WERI-Rb-1 (cell line): ENCODE measurements around the gene CEP290.

ENCODE experiments used
- DNase-seq: peaks from one replicate; pipeline ENCODE4 v3.0.0-alpha.2; 2020
- H3K27ac ChIP-seq: fragments of 250-450 bp; sonication (Bioruptor Pico); 2 replicates; pipeline ENCODE4 v1.5.1; 2020; ENCODE audit warnings: mild to moderate bottlenecking, moderate library complexity
- H3K27me3 ChIP-seq: fragments of 250-450 bp; sonication (Bioruptor Pico); 2 replicates; pipeline ENCODE4 v1.5.1; 2021; ENCODE audit warnings: mild to moderate bottlenecking, low read depth, moderate library complexity; ENCODE audit not compliant: insufficient read depth, severe bottlenecking
- H3K36me3 ChIP-seq: fragments of 250-450 bp; sonication (Bioruptor Pico); 2 replicates; pipeline ENCODE4 v1.5.1; 2020; ENCODE audit warnings: mild to moderate bottlenecking, moderate library complexity
- H3K4me3 ChIP-seq: 2 replicates; pipeline ENCODE4 v1.5.1; 2011; ENCODE audit warnings: low read depth, mild to moderate bottlenecking, control low read depth, low read length
- H3K9me3 ChIP-seq: fragments of 250-450 bp; sonication (Bioruptor Pico); 2 replicates; pipeline ENCODE4 v1.5.1; 2021; ENCODE audit warnings: mild to moderate bottlenecking, moderate library complexity; ENCODE audit not compliant: severe bottlenecking
- CTCF ChIP-seq: IDR thresholded peaks from 2 replicates; pipeline ENCODE4 v1.5.1; 2011; ENCODE audit warnings: low read depth, mild to moderate bottlenecking, control low read depth, inconsistent platforms, low read length

CEP290 gene

GRCh38 chr12:88167384-88167783 is 25.5 kb upstream of the CEP290 start:
- Histone ChIP-seq H3K27me3 (no peaks in the 10 kb centered on the region), H3K4me3 (no peak overlapping the region), H3K36me3 (peaks cover 6% of the 10 kb centered on the region), H3K27ac (no peak overlapping the region), H3K9me3 (no peaks in the 10 kb centered on the region)
- no peak for DNase-seq
- no peak for TF ChIP-seq CTCF

GRCh38 chr12:88166179-88166578 is 24.3 kb upstream of the CEP290 start:
- Histone ChIP-seq H3K36me3 (peaks cover 6% of the 10 kb centered on the region), H3K27me3 (no peaks in the 10 kb centered on the region), H3K9me3 (no peaks in the 10 kb centered on the region), H3K4me3 (no peak overlapping the region), H3K27ac (no peak overlapping the region)
- no peak for DNase-seq
- TF ChIP-seq CTCF: no peak

- no peak overlapping the region for H3K27ac ChIP-seq
- DNase-seq: no peak
- H3K9me3 ChIP-seq: no peaks in the 10 kb centered on the region
- no peaks in the 10 kb centered on the region for H3K27me3 ChIP-seq
- H3K4me3 ChIP-seq: no peak overlapping the region
- TF ChIP-seq CTCF: no peak
- H3K36me3 ChIP-seq: peaks cover 6% of the 10 kb centered on the region
Observed at GRCh38 chr12:88163371-88163770, 21.5 kb upstream of the CEP290 start.

- no peaks in the 10 kb centered on the region for H3K36me3 ChIP-seq
- no peaks in the 10 kb centered on the region for H3K9me3 ChIP-seq
- no peak for TF ChIP-seq CTCF
- no peaks in the 10 kb centered on the region for H3K27me3 ChIP-seq
- DNase-seq: no peak
- no peak overlapping the region for H3K4me3 ChIP-seq
- no peak overlapping the region for H3K27ac ChIP-seq
Observed at GRCh38 chr12:88156075-88156654, 14.3 kb upstream of the CEP290 start.

- H3K27ac ChIP-seq: no peak overlapping the region
- H3K36me3 ChIP-seq: no peaks in the 10 kb centered on the region
- H3K27me3 ChIP-seq: no peaks in the 10 kb centered on the region
- H3K4me3 ChIP-seq: no peak overlapping the region
- DNase-seq: no peak
- no peaks in the 10 kb centered on the region for H3K9me3 ChIP-seq
- no peak for TF ChIP-seq CTCF
Observed at GRCh38 chr12:88153959-88154358, 12.1 kb upstream of the CEP290 start.

- Histone ChIP-seq H3K27me3 (no peaks in the 10 kb centered on the region), H3K9me3 (no peaks in the 10 kb centered on the region), H3K36me3 (no peaks in the 10 kb centered on the region), H3K4me3 (no peak overlapping the region), H3K27ac (no peak overlapping the region)
- no peak for DNase-seq
- no peak for TF ChIP-seq CTCF
Observed at GRCh38 chr12:88150063-88150462, 8.2 kb upstream of the CEP290 start.
